Endothelial cell (in vitro differentiated cells): ENCODE measurements around the gene TYW1. TPM values are rescaled to one million over a fixed set of nuclear protein-coding genes. Genes with fewer than 3 reads are reported as not detected.
"Not testable (repeated sequence)": the region's sequence is repeated elsewhere in the genome, so short reads cannot be mapped to it uniquely, and the experiment has no call there.

Experiments
- DNase-seq: peaks from one replicate; pipeline ENCODE4 v3.0.0; 2021; ENCODE audit warnings: low spot score
- H3K27ac Mint-ChIP-seq: one replicate; pipeline ENCODE4 v1.8.0; 2021; ENCODE audit warnings: mixed read lengths, inconsistent platforms; ENCODE audit not compliant: unreplicated experiment
- H3K27me3 Mint-ChIP-seq: one replicate; pipeline ENCODE4 v1.8.0; 2021; ENCODE audit warnings: mild to moderate bottlenecking, moderate library complexity, mixed read lengths, inconsistent platforms; ENCODE audit not compliant: unreplicated experiment
- H3K36me3 Mint-ChIP-seq: one replicate; pipeline ENCODE4 v1.8.0; 2021; ENCODE audit warnings: mild to moderate bottlenecking, low read depth, mixed read lengths, inconsistent platforms; ENCODE audit not compliant: unreplicated experiment
- H3K4me1 Mint-ChIP-seq: one replicate; pipeline ENCODE4 v1.8.0; 2021; ENCODE audit warnings: mild to moderate bottlenecking, mixed read lengths, inconsistent platforms; ENCODE audit not compliant: unreplicated experiment
- H3K4me3 Mint-ChIP-seq: one replicate; pipeline ENCODE4 v1.8.0; 2021; ENCODE audit warnings: mild to moderate bottlenecking, mixed read lengths, inconsistent platforms; ENCODE audit not compliant: unreplicated experiment
- H3K9me3 Mint-ChIP-seq: one replicate; pipeline ENCODE4 v1.8.0; 2021; ENCODE audit warnings: mixed read lengths, inconsistent platforms; ENCODE audit not compliant: unreplicated experiment
- CTCF ChIP-seq: fragments of 200-600 bp; sonication (generic); IDR thresholded peaks from one replicate; pipeline ENCODE4 v1.5.0; 2021; ENCODE audit warnings: antibody characterized with exemption; ENCODE audit not compliant: unreplicated experiment
- total RNA-seq: library from RNA; stranded (reverse); fragmentation: NEBNext Ultra II Directional; extraction: Animal tissue kit (Norgen Biotek cat#: 25700); gene quantifications from one replicate; pipeline ENCODE4 v1.2.1, GENCODE V29; 2021; ENCODE audit not compliant: unreplicated experiment

The TYW1 gene
- total RNA-seq, 1 donor from 2014 or later, result 12.8 TPM

DNA sequence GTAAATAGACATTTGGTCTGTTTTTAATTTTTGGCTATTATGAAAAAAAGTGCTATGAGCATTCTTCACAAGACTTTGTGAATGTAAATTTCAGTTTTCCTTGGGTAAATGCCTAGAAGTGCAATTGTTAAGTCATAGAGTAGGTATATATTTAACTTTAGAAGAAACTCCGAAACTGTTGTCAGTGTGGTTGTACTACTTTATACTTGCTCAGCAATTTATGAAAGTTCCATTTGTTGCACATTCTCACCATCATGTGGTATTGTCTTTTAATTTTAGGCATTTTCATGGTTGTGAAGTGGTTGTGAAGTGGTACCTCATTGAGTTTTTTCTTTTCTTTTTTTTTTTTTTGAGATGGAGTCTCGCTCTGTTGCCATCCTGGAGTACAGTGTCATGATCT is 60.0 kb downstream of the TYW1 start:
- DNase-seq, result no peak
- no peak for TF ChIP-seq CTCF
- no peaks in the 10 kb centered on the region for H3K4me1 Mint-ChIP-seq
- peaks cover 1% of the 10 kb centered on the region for H3K27me3 Mint-ChIP-seq
- H3K36me3 Mint-ChIP-seq, result peaks cover 10% of the 10 kb centered on the region
- no peak overlapping the region for H3K4me3 Mint-ChIP-seq
- no peaks in the 10 kb centered on the region for H3K9me3 Mint-ChIP-seq
- H3K27ac Mint-ChIP-seq, result no peak overlapping the region

GRCh38 chr7:67061321-67061720 is 64.7 kb downstream of the TYW1 start:
- H3K9me3 Mint-ChIP-seq, H3K4me3 Mint-ChIP-seq, DNase-seq: not testable (repeated sequence)

DNA sequence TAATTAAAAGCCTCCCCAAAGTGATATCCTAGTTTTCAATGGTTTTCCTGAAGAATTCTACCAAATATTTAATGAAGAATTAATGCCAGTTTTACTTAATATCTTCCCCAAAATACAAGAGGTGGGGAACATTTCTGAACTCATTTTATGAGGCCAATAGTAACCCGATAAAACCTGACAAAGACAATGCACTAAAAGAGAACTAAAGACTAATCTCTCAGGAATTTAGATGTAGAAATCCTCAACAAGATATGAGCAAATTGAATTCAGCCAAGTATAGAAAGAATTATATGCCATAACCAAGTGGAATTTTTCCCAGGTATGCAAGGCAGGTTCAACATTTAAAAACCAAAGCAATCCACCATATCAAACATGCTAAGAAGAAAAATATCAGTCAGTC is 66.2 kb downstream of the TYW1 start:
- H3K27ac Mint-ChIP-seq, H3K9me3 Mint-ChIP-seq, H3K4me1 Mint-ChIP-seq, DNase-seq, H3K4me3 Mint-ChIP-seq, H3K27me3 Mint-ChIP-seq: not testable (repeated sequence)
- peaks cover 13% of the 10 kb centered on the region for H3K36me3 Mint-ChIP-seq

More at GRCh38 chr7:67061321-67061720, 64.7 kb downstream of the TYW1 start:
- not testable (repeated sequence) for H3K27me3 Mint-ChIP-seq, H3K4me1 Mint-ChIP-seq, H3K27ac Mint-ChIP-seq, H3K36me3 Mint-ChIP-seq

- Mint-ChIP-seq H3K4me3 (peak overlapping the region; percentile 14), H3K36me3 (peaks cover 26% of the 10 kb centered on the region)
- not testable (repeated sequence) for H3K4me1 Mint-ChIP-seq, H3K27me3 Mint-ChIP-seq, H3K27ac Mint-ChIP-seq, H3K9me3 Mint-ChIP-seq, DNase-seq
These were observed 70.5 kb downstream of the TYW1 start for GRCh38 chr7:67066950-67067622.

DNA sequence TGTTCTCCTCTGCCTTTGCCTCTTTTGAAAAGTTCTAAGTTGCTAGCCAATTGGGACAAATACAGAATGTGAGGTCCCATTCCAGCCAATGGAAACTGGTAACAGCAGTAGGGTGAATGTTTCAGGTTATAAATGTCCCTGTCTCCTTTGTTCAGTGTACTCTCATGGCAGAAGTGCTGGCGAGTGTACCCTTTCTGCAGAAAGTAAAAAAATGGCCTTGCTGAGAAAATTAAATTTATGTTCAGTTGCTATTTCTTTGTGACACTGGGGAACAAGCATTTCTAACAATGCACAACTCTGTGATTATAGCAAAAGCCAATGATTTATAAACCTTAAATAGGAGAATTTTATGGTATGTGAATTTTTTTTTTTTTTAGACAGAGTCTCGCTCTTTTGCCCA is 79.5 kb downstream of the TYW1 start:
- H3K36me3 Mint-ChIP-seq, result peaks cover 42% of the 10 kb centered on the region
- not testable (repeated sequence) for H3K9me3 Mint-ChIP-seq, DNase-seq, H3K4me1 Mint-ChIP-seq, H3K4me3 Mint-ChIP-seq, H3K27ac Mint-ChIP-seq, H3K27me3 Mint-ChIP-seq

GRCh38 chr7:67082880-67083279 is 86.2 kb downstream of the TYW1 start:
- not testable (repeated sequence) for H3K4me3 Mint-ChIP-seq, H3K27ac Mint-ChIP-seq, DNase-seq, H3K9me3 Mint-ChIP-seq, H3K27me3 Mint-ChIP-seq
- H3K36me3 Mint-ChIP-seq, result peaks cover 31% of the 10 kb centered on the region
- H3K4me1 Mint-ChIP-seq, result peaks cover 11% of the 10 kb centered on the region

GRCh38 chr7:67089261-67089660 is 92.6 kb downstream of the TYW1 start:
- peaks cover 11% of the 10 kb centered on the region for H3K4me1 Mint-ChIP-seq
- not testable (repeated sequence) for DNase-seq, H3K27me3 Mint-ChIP-seq, H3K27ac Mint-ChIP-seq, H3K4me3 Mint-ChIP-seq, H3K9me3 Mint-ChIP-seq
- H3K36me3 Mint-ChIP-seq, result peaks cover 25% of the 10 kb centered on the region

- not testable (repeated sequence) for H3K9me3 Mint-ChIP-seq, H3K4me3 Mint-ChIP-seq, H3K27ac Mint-ChIP-seq, H3K27me3 Mint-ChIP-seq, H3K4me1 Mint-ChIP-seq, DNase-seq
- H3K36me3 Mint-ChIP-seq, result peaks cover 18% of the 10 kb centered on the region
These were observed 94.4 kb downstream of the TYW1 start for GRCh38 chr7:67091053-67091452.

DNA sequence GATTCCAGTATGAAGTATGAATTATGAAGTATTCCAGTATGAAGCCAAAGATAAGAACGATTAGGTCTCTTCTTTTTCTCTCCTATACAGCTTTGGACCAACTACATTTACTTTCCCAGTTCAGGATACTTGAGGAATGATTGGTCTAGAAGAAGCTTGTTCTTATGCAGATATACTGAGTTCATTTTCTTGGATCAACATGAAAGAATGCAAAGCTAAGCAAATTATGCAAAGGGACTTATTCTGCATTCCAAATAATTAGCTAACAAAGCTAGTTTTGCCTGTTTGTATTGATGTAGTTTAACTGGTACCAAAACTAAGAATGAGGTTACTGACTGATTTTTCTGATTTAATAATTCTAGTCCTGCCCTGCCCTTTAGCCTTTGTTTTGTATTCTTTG is 101.4 kb downstream of the TYW1 start:
- H3K4me3 Mint-ChIP-seq, H3K4me1 Mint-ChIP-seq, H3K27me3 Mint-ChIP-seq, DNase-seq, H3K27ac Mint-ChIP-seq, H3K9me3 Mint-ChIP-seq: not testable (repeated sequence)
- peaks cover 10% of the 10 kb centered on the region for H3K36me3 Mint-ChIP-seq

- not testable (repeated sequence) for H3K9me3 Mint-ChIP-seq, H3K4me1 Mint-ChIP-seq, H3K27me3 Mint-ChIP-seq, H3K4me3 Mint-ChIP-seq, H3K27ac Mint-ChIP-seq, DNase-seq
- H3K36me3 Mint-ChIP-seq, result peaks cover 12% of the 10 kb centered on the region
These were observed 102.8 kb downstream of the TYW1 start for GRCh38 chr7:67099406-67099805.

GRCh38 chr7:67100038-67100437 is 103.4 kb downstream of the TYW1 start:
- not testable (repeated sequence) for H3K4me1 Mint-ChIP-seq, H3K27me3 Mint-ChIP-seq, H3K36me3 Mint-ChIP-seq, DNase-seq, H3K9me3 Mint-ChIP-seq, H3K4me3 Mint-ChIP-seq
- H3K27ac Mint-ChIP-seq, result peak overlapping the region; percentile 24
